GM12865 (cell line): ENCODE results near the gene C1GALT1.

Source experiments
- DNase-seq: peaks from one replicate; pipeline ENCODE4 v3.0.0; 2010; ENCODE audit warnings: low read depth
- H3K4me3 ChIP-seq: 2 replicates; pipeline ENCODE4 v1.5.1; 2011; ENCODE audit warnings: mild to moderate bottlenecking, low read depth, low read length, control low read depth
- CTCF ChIP-seq: IDR thresholded peaks from 2 replicates; pipeline ENCODE4 v1.5.1; 2011; ENCODE audit warnings: low read length, control low read depth, low read depth, inconsistent platforms; ENCODE audit not compliant: insufficient read depth; ENCODE audit errors: missing control alignments

C1GALT1 gene

GRCh38 chr7:7180725-7181449 lies 1.5 kb upstream of the C1GALT1 start:
- no peak for TF ChIP-seq CTCF
- peak overlapping the region; percentile 57 for H3K4me3 ChIP-seq
- DNase-seq: no peak

- no peak for TF ChIP-seq CTCF
- peak overlapping the region; percentile 57 for H3K4me3 ChIP-seq
- peak; percentile 92 for DNase-seq
Measured at GRCh38 chr7:7181519-7182155, 707 bp upstream of the C1GALT1 start.

- TF ChIP-seq CTCF: no peak
- peak; percentile 76 for DNase-seq
- H3K4me3 ChIP-seq: peak overlapping the region; percentile 95
Measured at GRCh38 chr7:7183061-7183837, 905 bp downstream of the C1GALT1 start.

GRCh38 chr7:7183838-7184463 lies 1.6 kb downstream of the C1GALT1 start:
- no peak for TF ChIP-seq CTCF
- DNase-seq: no peak
- peak overlapping the region; percentile 95 for H3K4me3 ChIP-seq

GRCh38 chr7:7185371-7185989 lies 3.1 kb downstream of the C1GALT1 start:
- no peak overlapping the region for H3K4me3 ChIP-seq
- TF ChIP-seq CTCF: no peak
- no peak for DNase-seq

GRCh38 chr7:7188091-7188490 lies 5.7 kb downstream of the C1GALT1 start:
- H3K4me3 ChIP-seq: no peak overlapping the region
- DNase-seq: no peak
- TF ChIP-seq CTCF: no peak
